GM18873 (cell line): ENCODE measurements around the gene MGMT.
A peak's percentile ranks its signal among the peaks of the same experiment; 100 is the strongest.

Experiments used
- ATAC-seq: cut with Tn5 transposase; IDR thresholded peaks from one replicate; pipeline ENCODE4 v1.9.1; 2021; ENCODE audit warnings: mild to moderate bottlenecking, moderate library complexity, moderate number of reproducible peaks; ENCODE audit not compliant: unreplicated experiment, low FRiP score

MGMT gene

DNA sequence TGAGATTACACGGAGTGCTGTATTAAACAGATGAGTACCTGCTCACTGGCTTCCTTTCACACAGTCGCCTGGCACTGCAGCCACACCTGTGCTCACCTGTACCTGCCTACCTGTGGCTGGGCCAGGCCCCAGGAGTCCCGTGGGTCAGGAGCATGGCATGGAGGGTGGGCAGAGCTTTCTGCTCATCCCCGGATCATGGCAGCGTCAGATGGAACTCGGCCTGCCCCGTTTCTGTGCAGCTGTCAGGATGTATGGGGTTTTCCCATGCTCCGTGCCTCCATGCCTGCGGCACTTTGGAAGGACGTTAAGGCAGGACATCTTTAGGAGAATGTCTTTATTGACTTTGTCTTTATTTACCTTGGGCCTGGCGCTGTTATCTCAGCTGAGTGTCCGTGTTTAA lies 112.2 kb downstream of the MGMT start:
- no peak for ATAC-seq

DNA sequence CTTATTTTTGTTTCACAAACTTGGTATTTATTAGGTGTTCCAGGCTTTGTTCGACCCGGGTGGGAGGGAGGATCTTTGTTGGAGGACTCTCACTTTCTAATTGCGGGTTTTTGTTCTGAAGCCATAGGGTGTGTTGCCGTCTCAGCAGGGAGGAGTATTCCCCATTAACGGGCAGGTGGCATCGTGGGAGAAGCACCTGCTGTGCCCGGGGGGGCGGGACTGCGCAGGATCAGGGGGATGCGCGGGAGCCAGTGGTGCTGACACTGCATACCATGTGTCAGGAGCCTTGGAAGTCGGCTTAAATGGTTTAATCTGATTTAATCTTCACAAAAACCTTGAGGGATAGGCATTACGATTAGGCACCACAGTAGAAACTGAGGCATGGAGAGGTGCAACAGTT lies 113.0 kb downstream of the MGMT start:
- ATAC-seq, result no peak

DNA sequence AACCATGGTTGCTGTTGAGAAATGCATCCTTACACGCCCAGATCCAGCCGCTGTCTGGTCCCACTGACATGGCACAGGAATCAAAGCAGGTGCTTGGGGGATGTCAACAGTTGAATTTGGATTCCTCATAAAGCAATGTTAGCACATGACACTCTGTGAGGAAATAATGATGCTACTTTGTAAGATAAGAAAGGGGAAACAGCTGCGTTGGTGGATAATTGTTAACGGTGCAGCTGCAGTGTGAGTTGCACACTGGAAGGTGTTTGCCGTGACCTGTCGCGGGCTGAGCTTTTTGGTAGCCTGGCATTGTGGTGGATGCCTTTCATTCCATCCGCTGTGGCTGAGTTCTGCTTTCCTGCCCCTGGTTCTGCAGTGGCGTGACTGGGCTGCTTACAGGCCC lies 113.9 kb downstream of the MGMT start:
- ATAC-seq, result no peak

DNA sequence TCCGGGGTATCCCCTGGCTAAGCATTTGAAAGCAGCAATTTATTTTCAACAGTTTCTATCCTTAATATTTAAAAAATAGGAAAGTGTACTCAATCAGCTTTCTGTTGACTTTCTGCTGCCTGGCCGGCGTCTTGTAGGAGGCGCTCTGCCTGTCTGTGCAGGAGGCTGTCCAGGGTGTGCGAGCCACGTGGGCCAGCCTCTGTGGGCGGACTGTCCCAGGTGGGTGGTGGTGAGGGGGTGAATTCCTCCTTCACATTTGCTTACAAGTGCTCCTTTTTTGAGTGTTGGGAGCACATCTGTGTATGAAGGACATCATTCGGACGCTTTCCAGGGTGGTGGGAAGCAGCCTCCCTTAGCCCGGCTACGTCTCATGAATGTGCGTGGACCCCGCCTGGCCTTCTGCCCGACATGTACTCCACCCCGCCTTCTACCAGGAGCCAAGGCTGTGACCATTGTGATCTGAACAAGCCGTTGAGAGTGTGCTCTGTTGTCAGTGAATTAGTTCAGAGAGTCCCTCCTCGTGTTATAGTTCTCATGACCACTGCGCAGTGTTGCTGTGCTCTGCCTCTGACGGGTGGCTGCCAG lies 114.9 kb downstream of the MGMT start:
- no peak for ATAC-seq

DNA sequence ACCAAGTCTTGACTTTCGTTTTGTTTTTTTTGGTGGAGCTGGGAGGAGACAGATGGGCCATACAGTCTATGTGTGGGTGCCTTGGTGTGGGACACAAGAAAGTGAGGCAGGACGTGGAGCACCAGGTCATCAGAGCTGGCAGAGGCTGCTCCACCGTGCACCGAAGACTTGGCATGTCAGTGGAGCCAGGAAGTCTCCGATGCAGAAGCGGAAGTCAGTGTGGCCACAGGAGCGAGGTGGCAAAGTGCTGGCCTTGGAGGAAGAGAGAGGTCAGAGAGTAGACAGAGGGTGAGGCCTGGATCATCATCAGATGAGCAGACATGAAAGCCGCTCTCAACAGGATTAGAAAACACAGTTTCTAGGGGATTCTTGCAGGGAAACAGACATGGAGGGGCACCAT lies 116.8 kb downstream of the MGMT start:
- no peak for ATAC-seq

DNA sequence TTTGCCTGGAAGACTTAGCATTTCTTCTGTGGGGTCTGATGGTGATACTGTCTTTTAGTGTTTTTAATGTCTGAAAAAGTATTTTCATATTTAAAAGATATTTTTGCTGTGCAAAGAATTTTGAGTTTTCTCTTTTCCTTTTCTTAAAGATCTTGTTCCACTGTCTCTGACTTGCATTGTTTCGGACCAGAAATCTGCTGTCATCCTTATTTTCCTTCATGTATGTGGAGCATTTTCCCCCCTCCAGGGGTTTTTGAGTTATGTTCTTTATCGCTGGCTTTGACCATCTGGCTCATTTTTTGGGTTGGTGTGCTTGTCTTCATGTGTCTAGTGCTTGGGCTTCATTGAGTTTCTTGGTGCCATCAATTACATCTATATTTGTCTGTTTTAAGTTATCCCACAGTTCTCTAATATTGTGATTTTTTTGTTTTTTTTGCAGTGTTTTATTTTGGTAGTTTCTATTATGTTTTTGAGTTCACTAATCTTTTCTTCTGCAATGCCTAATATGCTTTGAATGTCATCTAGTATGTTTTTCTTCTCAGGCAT lies 119.9 kb downstream of the MGMT start:
- no peak for ATAC-seq

DNA sequence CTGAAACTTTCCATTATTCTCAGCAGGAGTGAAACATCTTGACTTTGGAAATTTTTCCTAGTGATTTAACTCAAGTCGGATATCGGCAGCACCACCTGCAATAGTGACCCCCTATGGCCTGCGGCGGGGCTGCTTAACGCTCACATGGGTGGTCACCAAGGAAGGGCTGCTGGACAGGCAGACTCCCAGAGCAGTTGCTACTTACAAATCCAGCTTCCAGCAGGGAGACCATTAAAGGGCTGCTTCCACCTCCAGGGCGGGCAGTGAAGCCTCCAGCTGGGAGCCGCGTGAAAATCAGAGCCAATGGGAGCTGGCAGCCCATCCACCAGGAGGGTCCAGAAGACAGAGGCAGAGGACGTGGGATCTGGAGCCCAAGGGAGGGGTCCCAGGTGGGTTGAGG lies 122.5 kb downstream of the MGMT start:
- ATAC-seq, result no peak

DNA sequence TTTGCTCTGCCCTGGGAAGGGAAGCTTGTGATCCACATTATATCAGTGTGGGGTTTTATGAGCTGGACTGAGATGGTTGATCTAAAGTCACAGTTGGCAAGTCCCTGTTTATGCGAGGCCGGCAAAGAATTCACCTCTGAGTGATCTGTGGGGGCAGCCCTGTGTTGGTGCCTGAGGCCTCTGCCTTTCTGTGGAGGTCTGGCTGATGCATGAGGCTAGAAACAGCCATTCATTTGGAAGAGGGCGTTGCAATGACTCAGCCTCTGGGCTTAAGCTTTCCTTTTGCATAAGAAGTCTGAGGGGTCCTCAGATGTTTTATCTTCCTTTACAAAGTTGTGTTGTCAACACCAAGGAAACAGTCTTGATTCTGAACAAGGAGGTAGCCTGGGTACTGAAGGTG lies 126.9 kb downstream of the MGMT start:
- no peak for ATAC-seq

DNA sequence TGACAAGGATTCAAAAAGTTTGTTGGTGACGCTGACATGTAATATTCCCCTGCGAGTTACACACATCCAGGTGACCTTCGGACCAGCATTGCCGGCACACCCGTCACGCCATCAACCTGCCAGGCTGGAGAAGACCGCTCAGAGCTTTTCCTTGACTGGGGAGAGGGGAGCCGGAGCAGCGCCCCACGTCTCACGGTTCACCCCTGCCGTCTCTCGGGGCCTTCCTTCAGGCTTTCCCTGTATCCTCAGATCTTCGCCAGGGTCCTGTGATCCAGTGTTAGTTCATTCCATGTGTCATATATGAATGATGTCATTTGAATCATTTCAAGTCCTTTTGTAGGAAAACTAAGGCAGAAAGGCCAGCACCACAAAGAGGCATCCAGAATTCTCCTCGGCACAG lies 127.8 kb downstream of the MGMT start:
- no peak for ATAC-seq

DNA sequence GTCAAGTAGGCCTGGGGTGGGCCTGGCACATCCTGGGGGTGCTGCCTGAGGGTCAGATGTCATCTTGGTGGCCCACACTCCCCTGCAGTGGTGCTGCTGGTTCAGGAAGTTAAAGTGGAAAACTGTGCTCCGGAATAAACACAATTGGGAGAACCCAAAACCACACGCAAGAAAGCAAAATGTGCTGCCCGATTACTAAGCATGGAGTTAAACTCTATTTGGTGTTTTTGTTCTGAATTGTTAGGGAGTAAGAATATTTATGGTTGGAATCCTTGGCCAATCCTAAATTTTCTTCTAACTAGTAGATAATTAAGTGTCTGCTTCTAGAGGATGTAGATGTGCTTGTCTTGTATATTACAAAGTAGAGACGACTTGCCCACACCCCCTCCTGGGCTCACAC lies 131.4 kb downstream of the MGMT start:
- ATAC-seq, result no peak

DNA sequence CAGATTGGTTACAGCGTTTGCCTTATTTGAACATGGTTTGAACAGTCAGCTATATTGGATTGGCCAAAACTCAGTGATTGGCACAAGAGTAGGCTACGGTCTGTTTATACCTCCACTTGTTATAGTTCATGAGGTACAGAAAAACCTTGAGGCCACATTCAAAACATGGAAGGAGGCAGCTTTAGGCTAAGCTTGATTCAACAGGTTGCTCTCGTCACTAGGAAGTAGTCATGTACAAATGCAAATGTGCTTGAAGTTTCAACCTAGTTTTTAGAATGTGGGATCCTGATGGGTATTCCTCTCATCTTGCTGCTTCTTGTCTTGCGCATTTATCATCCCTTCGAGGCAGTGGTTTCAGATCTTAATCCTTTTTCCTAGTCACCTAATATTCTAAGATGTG lies 132.1 kb downstream of the MGMT start:
- no peak for ATAC-seq

DNA sequence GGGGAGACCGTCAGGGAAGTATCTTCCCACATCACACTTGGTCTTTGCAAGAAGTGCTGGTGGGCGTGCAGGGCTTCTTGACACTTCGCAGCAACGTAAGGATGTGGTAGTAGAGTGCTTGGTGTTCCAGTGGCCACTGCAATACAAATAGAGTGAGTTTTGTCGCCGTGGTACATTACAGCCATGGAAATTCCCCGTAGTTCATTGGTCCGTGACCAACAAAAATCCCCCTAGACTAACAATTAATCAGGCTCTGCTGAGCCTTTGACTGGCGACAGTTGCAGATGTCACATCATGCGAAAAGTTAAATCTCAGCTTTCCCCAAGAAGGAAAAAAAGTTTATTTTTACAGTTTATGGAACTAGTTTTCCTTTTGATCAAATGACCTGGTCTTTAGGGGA lies 134.7 kb downstream of the MGMT start:
- peak; percentile 33 for ATAC-seq

DNA sequence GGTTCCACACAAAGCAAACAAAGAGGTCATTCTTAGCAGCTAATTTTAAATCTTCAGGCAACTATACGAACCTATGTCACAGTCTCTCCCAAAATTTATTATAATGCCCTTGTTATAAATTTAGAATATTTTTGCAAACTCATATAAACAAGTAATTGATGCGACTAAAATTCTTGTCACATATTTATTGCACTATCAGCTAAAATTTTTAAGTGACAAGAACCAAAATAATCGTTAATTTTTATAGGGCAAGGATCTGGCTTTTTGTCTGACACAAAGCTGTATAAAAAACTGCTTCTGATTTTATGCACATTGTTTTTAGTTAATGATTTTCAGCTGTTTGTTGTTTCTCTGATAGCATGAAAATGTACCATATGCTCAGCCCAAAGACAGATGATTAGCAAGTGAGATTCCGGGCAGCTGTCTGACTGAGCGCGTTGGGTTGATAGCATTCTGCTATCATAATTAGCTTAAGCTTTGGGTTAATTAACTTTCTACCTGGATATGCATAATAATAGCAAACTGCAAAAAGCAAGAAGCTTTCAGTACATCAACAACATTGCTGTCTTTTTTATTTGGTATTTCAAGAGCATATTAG lies 136.0 kb downstream of the MGMT start:
- ATAC-seq, result no peak

DNA sequence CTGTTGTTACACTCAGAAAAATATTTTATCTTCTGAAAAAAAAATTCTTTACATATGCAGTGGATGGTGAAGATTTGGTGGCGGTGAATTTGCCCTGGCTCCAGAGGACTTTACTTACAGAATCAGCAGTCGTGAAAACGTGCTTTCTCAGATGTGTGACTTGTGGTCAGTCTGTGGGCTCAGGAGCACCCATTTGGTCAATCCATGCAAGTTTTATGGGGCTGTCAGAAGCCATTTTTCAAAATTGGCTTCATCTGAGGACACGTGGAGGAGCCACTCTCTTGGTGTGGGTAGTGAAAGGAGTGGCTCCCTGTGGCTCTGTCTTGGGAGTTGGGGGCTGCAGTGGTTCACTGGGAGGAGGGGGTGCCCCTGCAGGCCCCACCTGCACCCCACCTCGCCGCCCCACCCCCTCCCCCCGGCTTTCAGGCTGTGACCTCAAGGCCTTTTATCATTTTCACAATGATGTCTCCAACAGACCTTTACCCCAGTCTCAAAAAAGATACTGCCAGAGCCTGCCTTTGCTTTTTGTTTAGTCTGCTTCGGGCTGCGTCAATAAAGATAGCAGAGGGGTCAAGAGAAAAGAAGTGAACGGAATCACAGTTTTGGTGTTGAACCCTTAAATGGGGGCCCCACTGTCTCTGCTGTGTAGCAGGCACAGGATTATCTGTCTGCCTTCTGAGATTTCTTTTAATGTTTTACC lies 137.4 kb downstream of the MGMT start:
- peak; percentile 38 for ATAC-seq

DNA sequence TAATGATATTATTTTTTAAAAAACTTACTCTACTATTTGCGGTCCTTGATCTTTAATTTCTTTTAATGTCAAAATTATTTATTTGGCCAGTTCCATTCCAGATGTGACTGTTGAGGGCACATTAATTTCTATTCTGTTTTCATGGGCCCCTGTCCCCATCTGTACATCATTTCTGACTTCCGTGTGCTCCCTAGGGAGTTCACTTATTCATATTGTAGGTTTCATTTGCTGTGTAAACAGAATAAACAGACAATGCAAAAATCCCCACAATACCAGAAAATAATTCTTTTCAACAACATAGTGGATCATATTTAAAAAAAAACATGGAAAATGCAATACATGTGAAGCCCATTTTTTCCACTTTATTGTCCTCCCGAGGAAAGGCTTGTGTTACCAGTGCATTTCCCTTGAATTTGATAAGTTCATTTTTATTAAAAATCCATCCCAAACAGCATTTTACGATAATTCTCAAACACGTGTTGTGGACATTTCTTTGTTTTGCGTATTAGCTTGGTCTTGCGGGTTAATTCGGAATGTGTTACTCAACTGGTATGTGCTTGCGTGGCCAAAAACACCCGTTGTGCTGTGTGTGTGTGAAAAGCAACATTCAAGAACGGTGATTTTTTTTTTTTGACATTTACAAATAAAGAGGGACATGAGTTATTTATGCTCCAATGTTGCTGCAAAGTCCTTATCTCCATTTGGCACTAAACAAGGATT lies 138.4 kb downstream of the MGMT start:
- ATAC-seq, result peak; percentile 32

DNA sequence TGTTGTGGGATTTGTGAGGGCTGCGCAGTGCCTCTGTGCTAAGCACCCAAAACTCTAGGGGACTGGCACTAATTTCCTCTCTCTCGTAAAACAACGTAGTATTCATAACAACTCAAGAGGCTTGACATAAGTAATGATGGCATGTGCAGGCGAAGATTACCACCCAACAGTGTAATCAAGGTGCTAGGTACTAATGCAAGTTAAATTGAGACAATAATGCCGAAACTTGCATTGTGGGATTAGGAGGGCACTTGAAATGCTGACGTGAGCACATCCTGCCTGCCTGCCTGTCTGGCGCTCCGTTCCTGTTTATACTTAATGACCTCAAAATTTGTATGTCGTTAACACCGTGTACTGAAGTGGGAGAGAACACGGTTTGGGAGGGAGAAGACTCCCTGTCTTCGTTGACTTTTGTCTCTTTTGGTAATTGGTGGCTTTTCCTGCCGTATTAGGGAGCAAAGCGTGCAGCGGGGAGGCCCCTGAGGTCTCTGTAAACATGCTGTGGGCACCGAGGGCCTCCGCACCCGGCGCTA lies 139.0 kb downstream of the MGMT start:
- ATAC-seq, result peak; percentile 69

DNA sequence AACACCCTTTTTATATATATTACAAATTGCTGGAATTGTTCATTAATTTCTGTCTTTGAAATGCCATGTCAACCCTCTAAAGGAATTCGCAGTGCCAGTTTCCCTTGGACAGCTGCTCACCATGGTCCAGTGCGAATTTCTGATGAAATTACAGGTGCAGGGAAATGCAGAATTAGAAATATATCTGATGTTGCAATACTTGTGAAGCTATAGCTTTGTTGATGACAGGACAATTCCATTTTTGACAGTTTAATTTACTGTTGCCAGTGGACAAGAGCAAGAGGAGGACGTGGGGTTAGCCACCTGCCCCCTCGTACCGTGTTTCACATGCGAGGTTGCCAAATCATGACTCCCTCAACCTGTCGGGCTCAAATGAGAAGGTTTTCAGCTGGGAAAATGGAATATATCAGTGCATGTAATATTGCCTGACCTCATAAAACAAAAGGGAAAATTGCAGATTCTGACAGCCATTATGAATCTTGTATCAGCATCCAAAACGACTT lies 140.6 kb downstream of the MGMT start:
- no peak for ATAC-seq

DNA sequence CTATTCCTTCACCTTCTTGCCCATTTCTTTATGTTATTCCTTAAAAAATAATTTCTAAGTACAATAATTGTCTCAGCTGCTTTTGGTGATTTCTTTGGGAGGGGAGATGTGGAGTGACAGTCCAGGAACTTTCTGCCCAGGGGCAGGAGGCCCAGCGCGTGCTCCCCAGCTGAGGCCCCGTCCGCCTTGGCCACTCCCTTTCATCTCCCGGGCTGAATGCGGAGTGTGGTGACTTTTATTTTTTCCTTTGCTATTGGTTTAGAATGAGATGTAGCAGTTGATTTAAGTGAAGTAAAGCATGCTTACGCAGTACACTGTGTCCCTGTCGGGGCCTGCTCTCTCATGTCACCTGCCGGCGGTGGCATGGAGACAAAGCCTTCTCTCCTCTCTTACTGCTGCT lies 141.6 kb downstream of the MGMT start:
- ATAC-seq, result no peak

DNA sequence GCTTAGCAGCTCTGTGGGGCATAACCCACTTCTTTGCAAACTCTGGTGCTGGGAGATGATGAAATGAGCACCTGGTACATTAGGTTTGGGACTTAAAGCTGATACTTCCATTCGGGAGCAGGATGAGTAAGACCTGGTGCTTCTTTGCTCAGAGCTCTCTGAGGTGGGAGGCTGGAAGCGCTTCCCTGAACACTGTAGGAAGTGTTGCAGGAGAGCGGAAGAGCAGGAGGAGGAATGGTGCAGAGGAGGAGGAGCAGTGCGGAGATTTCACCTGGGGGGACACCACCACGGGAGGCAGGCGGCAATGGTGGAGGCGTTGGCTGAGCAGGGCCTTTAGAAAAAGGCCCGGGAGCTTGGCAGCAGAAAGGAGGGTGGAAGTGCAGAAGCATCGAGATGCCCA lies 142.5 kb downstream of the MGMT start:
- ATAC-seq, result no peak

DNA sequence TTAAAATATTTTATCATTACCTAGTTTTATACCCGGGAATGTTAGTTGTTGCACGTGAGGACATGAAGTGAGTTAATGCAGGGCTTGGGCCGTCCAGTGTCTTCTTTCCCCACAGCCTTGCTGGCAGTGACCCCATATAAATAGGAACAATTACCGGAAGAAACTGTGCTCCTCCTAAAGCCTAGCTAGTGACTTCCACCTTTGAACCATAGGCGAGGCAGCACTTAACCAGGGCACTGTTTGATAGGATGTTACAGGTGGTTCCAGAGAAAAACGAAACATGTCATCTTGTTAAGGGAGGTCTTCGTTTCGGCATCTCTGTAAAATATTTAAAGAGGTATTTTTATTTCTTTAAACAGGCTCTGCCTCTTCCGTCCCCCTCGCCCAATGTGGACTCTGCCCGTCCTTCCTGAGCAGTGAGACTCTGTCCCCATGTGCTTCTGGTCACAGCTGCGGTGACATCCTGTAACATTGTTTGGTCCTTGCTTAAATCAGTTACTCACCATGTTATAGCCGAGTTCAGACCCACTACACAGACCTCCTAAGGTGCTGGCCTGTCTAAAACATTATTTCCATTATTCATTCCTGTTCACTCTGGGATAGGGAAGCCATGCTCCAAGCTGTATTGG lies 145.6 kb downstream of the MGMT start:
- no peak for ATAC-seq
